OCI-LY1 (cell line): ENCODE results near the gene VDR.

Source experiments
- H2AFZ ChIP-seq: fragments of 200-600 bp; sonication (generic), shearing (Covaris generic); 2 replicates; pipeline ENCODE4 v1.6.0; 2014; ENCODE audit warnings: antibody characterized with exemption, mild to moderate bottlenecking, low read length
- H3F3A ChIP-seq: fragments of 200-600 bp; sonication (generic), shearing (Covaris generic); 2 replicates; pipeline ENCODE4 v1.6.0; 2014; ENCODE audit warnings: mild to moderate bottlenecking, antibody characterized with exemption, low read length, moderate library complexity; ENCODE audit not compliant: insufficient read depth
- H3K27ac ChIP-seq: fragments of 200-600 bp; sonication (generic); 2 replicates; pipeline ENCODE4 v1.5.1; 2014; ENCODE audit warnings: low read length, mixed run types, mild to moderate bottlenecking, low read depth; ENCODE audit not compliant: poor library complexity, severe bottlenecking
- H3K27me3 ChIP-seq: fragments of 200-600 bp; sonication (generic); 2 replicates; pipeline ENCODE4 v1.6.0; 2014; ENCODE audit warnings: antibody characterized with exemption, mild to moderate bottlenecking, low read length, moderate library complexity; ENCODE audit not compliant: insufficient read depth
- H3K36me3 ChIP-seq: fragments of 200-600 bp; sonication (generic); 2 replicates; pipeline ENCODE4 v1.6.1; 2014; ENCODE audit warnings: mild to moderate bottlenecking, antibody characterized with exemption, low read length, moderate library complexity, mixed read lengths; ENCODE audit not compliant: insufficient read depth
- H3K4me1 ChIP-seq: fragments of 200-600 bp; sonication (generic); 2 replicates; pipeline ENCODE4 v1.5.1; 2014; ENCODE audit warnings: mild to moderate bottlenecking, low read length, moderate library complexity; ENCODE audit not compliant: insufficient read depth, severe bottlenecking
- H3K4me2 ChIP-seq: fragments of 200-600 bp; sonication (generic), shearing (Covaris generic); 2 replicates; pipeline ENCODE4 v1.6.1; 2014; ENCODE audit warnings: low read length
- H3K4me3 ChIP-seq: fragments of 200-600 bp; sonication (generic); 2 replicates; pipeline ENCODE4 v1.5.1; 2014; ENCODE audit warnings: low read length, low read depth, mild to moderate bottlenecking, mixed read lengths; ENCODE audit not compliant: poor library complexity, severe bottlenecking
- H3K79me2 ChIP-seq: fragments of 200-600 bp; shearing (Covaris generic); 2 replicates; pipeline ENCODE4 v1.6.1; 2016; ENCODE audit warnings: mixed run types, low read length, mixed read lengths; ENCODE audit not compliant: insufficient read depth
- H3K9ac ChIP-seq: fragments of 200-600 bp; sonication (generic), shearing (Covaris generic); 2 replicates; pipeline ENCODE4 v1.6.1; 2014; ENCODE audit warnings: mild to moderate bottlenecking, low read length, mixed read lengths
- H3K9me2 ChIP-seq: fragments of 200-600 bp; sonication (generic), shearing (Covaris generic); 2 replicates; pipeline ENCODE4 v1.6.1; 2014; ENCODE audit warnings: low read depth, mild to moderate bottlenecking, low read length, mixed read lengths
- H3K9me3 ChIP-seq: fragments of 200-600 bp; shearing (Covaris generic); 2 replicates; pipeline ENCODE4 v1.6.1; 2014; ENCODE audit warnings: low read length, mixed read lengths
- H4K20me1 ChIP-seq: fragments of 200-600 bp; sonication (generic), shearing (Covaris generic); 2 replicates; pipeline ENCODE4 v1.6.0; 2016; ENCODE audit warnings: mild to moderate bottlenecking, low read length; ENCODE audit not compliant: insufficient read depth
- CTCF ChIP-seq: fragments of 200-600 bp; sonication (generic), shearing (Covaris generic); IDR thresholded peaks from 2 replicates; pipeline ENCODE4 v1.5.1; 2017; ENCODE audit warnings: mild to moderate bottlenecking, antibody characterized with exemption, low read length, moderate library complexity, mixed read lengths
- EZH2 ChIP-seq: fragments of 200-600 bp; sonication (generic), shearing (Covaris generic); IDR thresholded peaks from 2 replicates; pipeline ENCODE4 v1.8.0; 2017; ENCODE audit warnings: borderline replicate concordance, mixed run types, mild to moderate bottlenecking, antibody characterized with exemption, low read length, moderate library complexity, mixed read lengths

The VDR gene

GRCh38 chr12:47896022-47896421, 8.8 kb downstream of the VDR start:
- no peaks in the 10 kb centered on the region for H3K9me3 ChIP-seq
- no peak overlapping the region for H3K9ac ChIP-seq
- no peaks in the 10 kb centered on the region for H3F3A ChIP-seq
- no peak overlapping the region for H3K4me2 ChIP-seq
- no peaks in the 10 kb centered on the region for H3K9me2 ChIP-seq
- no peaks in the 10 kb centered on the region for H3K36me3 ChIP-seq
- H3K4me1 ChIP-seq, result no peaks in the 10 kb centered on the region
- no peak overlapping the region for H3K27ac ChIP-seq
- no peaks in the 10 kb centered on the region for H3K79me2 ChIP-seq
- TF ChIP-seq CTCF (no peak), EZH2 (no peak)
- no peaks in the 10 kb centered on the region for H4K20me1 ChIP-seq
- 0 out of 2 replicates have a peak, but pooled peaks cover 8% of the 10 kb centered on the region for H3K27me3 ChIP-seq
- no peak overlapping the region for H2AFZ ChIP-seq
- no peak overlapping the region for H3K4me3 ChIP-seq

- Histone ChIP-seq H3F3A (no peaks in the 10 kb centered on the region), H3K27me3 (0 out of 2 replicates have a peak, but pooled peaks cover 6% of the 10 kb centered on the region), H4K20me1 (no peaks in the 10 kb centered on the region), H2AFZ (no peak overlapping the region), H3K27ac (no peak overlapping the region), H3K4me1 (no peaks in the 10 kb centered on the region), H3K36me3 (no peaks in the 10 kb centered on the region), H3K9me2 (no peaks in the 10 kb centered on the region), H3K4me3 (no peak overlapping the region), H3K9me3 (no peaks in the 10 kb centered on the region), H3K4me2 (no peak overlapping the region), H3K79me2 (no peaks in the 10 kb centered on the region), H3K9ac (no peak overlapping the region)
- no peak for TF ChIP-seq CTCF
- TF ChIP-seq EZH2, result no peak
Observed at GRCh38 chr12:47894652-47895051, 10.1 kb downstream of the VDR start.

GRCh38 chr12:47894068-47894467, 10.7 kb downstream of the VDR start:
- H3K36me3 ChIP-seq, result no peaks in the 10 kb centered on the region
- H3F3A ChIP-seq, result no peaks in the 10 kb centered on the region
- H3K9me2 ChIP-seq, result no peaks in the 10 kb centered on the region
- no peaks in the 10 kb centered on the region for H4K20me1 ChIP-seq
- H3K9ac ChIP-seq, result no peak overlapping the region
- no peak overlapping the region for H3K27ac ChIP-seq
- H2AFZ ChIP-seq, result no peak overlapping the region
- H3K9me3 ChIP-seq, result no peaks in the 10 kb centered on the region
- no peak overlapping the region for H3K4me2 ChIP-seq
- H3K79me2 ChIP-seq, result no peaks in the 10 kb centered on the region
- no peaks in the 10 kb centered on the region for H3K4me1 ChIP-seq
- H3K4me3 ChIP-seq, result no peak overlapping the region
- 0 out of 2 replicates have a peak, but pooled peaks cover under 1% of the 10 kb centered on the region for H3K27me3 ChIP-seq
- TF ChIP-seq EZH2, result no peak
- no peak for TF ChIP-seq CTCF
